Stomach (tissue), 4 donors: ENCODE data around the gene OMP.

Experiments
- EP300 ChIP-seq: sonication (generic); formaldehyde crosslinking; IDR thresholded peaks from one replicate; pipeline ENCODE4 v1.6.1; 2017; ENCODE audit warnings: antibody characterized with exemption
- POLR2A ChIP-seq, 4 donors: fragments of 450-650 bp; IDR thresholded peaks; one replicate each; pipeline ENCODE4 v1.6.1; 2016; ENCODE audit warnings: antibody characterized with exemption in 4 of 4, control low read depth in 2 of 4, mild to moderate bottlenecking in 1 of 4, moderate library complexity in 1 of 4
- POLR2AphosphoS5 ChIP-seq, 3 donors: sonication (generic); formaldehyde crosslinking; IDR thresholded peaks; one replicate each; pipeline ENCODE4 v1.6.1; 2016; ENCODE audit warnings: antibody characterized with exemption in 3 of 3
- TF ChIP-seq, protein P1 (sequence below), 7 experiments: fragments of 450-650 bp in 4 of 7; fragments of 200-600 bp in 3 of 7; sonication (generic) in 3 of 7; IDR thresholded peaks; one replicate each; pipeline ENCODE4 v1.5.1; 2016 to 2019; ENCODE audit warnings: antibody characterized with exemption in 7 of 7, control low read depth in 2 of 7, mild to moderate bottlenecking in 1 of 7

DNA sequence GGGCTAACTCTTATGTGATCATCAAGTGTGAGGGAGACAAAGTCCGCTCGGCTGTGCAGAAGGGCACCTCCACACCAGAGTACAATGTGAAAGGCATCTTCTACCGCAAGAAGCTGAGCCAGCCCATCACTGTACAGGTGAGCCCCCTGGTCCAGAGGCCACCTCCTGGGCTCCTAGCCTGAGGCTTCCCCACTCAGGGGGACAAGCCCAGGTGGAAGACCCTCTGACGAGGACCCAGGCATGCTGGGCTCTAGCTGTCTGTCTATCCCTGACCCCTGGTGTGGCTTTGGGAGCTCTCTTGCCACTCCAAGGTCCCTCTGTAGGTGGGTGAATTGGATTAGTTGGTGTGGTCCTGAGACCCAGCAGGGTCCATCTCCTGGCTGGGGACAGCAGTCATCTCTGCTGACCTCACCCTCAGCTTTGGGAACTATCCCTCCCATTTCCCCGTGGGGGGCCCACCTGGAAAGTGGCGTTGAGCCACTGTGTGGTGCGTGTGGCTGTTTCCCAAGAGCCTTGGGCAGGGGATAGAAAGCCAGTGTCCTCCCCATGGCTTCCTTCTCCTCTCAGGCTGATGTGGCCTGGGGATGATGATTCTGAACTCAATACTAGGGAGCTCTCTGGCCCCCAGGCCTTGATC is 20.1 kb downstream of the OMP start:
- TF ChIP-seq, protein P1, sequence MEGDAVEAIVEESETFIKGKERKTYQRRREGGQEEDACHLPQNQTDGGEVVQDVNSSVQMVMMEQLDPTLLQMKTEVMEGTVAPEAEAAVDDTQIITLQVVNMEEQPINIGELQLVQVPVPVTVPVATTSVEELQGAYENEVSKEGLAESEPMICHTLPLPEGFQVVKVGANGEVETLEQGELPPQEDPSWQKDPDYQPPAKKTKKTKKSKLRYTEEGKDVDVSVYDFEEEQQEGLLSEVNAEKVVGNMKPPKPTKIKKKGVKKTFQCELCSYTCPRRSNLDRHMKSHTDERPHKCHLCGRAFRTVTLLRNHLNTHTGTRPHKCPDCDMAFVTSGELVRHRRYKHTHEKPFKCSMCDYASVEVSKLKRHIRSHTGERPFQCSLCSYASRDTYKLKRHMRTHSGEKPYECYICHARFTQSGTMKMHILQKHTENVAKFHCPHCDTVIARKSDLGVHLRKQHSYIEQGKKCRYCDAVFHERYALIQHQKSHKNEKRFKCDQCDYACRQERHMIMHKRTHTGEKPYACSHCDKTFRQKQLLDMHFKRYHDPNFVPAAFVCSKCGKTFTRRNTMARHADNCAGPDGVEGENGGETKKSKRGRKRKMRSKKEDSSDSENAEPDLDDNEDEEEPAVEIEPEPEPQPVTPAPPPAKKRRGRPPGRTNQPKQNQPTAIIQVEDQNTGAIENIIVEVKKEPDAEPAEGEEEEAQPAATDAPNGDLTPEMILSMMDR (IDR thresholded peaks at IDR 0.05), result no peak
- TF ChIP-seq POLR2AphosphoS5 (IDR thresholded peaks at IDR 0.05) (no peak), POLR2A (IDR thresholded peaks at IDR 0.05) (no peak), EP300 (no peak)
